Kidney epithelial cell (primary cell): ENCODE data around the gene SERPINA7. TPM values are rescaled to one million over a fixed set of nuclear protein-coding genes. Genes with fewer than 3 reads are reported as not detected.

Experiments
- DNase-seq: peaks from one replicate; pipeline ENCODE4 v3.0.0-alpha.2; 2010; ENCODE audit warnings: low read depth
- H3K27me3 ChIP-seq: 2 replicates; pipeline ENCODE4 v1.6.0; 2011; ENCODE audit warnings: low read length; ENCODE audit not compliant: control insufficient read depth, insufficient read depth
- H3K36me3 ChIP-seq: 2 replicates; pipeline ENCODE4 v1.5.1; 2011; ENCODE audit warnings: low read length; ENCODE audit not compliant: control insufficient read depth, insufficient read depth
- H3K4me3 ChIP-seq: 2 replicates; pipeline ENCODE4 v1.5.1; 2011; ENCODE audit warnings: low read depth, mild to moderate bottlenecking, control low read depth, low read length
- total RNA-seq: library from RNA; depleted of rRNA; stranded (reverse); fragments of >200 nt; gene quantifications from 2 replicates; pipeline ENCODE4 v1.2.3, GENCODE V29; 2015
- TF ChIP-seq, protein P1 (sequence below): IDR thresholded peaks from 2 replicates; pipeline ENCODE4 v1.5.1; 2011; ENCODE audit warnings: mild to moderate bottlenecking, moderate library complexity, low read length, control low read depth, inconsistent platforms; ENCODE audit not compliant: insufficient read depth, poor library complexity, severe bottlenecking

The SERPINA7 gene
- not detected in 2 replicates for total RNA-seq

- no peak for DNase-seq
- no peak within 1 kb of the TSS for H3K4me3 ChIP-seq
- TF ChIP-seq, protein P1, sequence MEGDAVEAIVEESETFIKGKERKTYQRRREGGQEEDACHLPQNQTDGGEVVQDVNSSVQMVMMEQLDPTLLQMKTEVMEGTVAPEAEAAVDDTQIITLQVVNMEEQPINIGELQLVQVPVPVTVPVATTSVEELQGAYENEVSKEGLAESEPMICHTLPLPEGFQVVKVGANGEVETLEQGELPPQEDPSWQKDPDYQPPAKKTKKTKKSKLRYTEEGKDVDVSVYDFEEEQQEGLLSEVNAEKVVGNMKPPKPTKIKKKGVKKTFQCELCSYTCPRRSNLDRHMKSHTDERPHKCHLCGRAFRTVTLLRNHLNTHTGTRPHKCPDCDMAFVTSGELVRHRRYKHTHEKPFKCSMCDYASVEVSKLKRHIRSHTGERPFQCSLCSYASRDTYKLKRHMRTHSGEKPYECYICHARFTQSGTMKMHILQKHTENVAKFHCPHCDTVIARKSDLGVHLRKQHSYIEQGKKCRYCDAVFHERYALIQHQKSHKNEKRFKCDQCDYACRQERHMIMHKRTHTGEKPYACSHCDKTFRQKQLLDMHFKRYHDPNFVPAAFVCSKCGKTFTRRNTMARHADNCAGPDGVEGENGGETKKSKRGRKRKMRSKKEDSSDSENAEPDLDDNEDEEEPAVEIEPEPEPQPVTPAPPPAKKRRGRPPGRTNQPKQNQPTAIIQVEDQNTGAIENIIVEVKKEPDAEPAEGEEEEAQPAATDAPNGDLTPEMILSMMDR: no peak
- no peaks in the 10 kb centered on the region for H3K36me3 ChIP-seq
- peaks cover 2% of the 10 kb centered on the region for H3K27me3 ChIP-seq
These were observed at the start of gene SERPINA7 for GRCh38 chrX:106038625-106039024. SERPINA7 (minus strand) TSS chrX:106038727; CDS start chrX:106037058, 1,669 bp downstream.

DNA sequence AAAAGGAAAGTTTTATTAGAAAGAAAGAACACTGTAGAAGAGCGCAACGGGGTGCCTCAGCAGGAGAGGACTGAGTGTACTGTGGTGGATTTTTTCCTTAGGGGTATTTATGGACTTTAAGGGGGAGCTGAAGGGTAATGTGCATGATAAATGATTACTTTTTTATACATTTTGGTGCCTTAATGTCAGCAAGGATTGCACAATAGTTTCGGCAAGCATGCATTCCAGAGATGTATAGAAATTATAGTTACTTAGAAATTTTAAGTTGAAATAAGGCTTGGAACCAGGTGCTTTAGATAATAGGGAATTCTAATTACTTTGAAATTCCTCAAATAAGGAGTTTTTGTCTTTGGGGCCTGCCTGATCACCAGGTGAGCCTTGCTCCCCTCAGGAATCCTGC lies 30.5 kb upstream of the SERPINA7 start:
- no peak for DNase-seq
- TF ChIP-seq, protein P1: no peak
- H3K36me3 ChIP-seq: no peaks in the 10 kb centered on the region
- no peaks in the 10 kb centered on the region for H3K27me3 ChIP-seq
- no peak overlapping the region for H3K4me3 ChIP-seq

DNA sequence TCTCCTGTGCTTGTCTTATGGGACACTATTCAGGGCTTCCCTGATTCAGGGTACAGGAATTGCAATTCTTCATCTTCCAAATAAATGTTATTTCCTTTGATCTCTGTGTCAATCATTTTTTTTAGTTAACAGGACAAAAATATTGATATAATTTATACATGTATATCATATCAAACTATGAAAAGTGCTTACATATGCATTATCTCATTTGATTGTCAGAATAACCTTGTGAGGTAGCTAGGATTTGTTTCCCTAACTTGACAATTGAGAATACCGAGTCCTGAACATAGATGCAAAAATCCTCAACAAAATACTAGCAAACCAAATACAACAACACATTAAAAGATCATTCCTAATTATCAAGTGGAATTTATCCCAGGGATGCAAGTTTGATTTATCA lies 11.5 kb upstream of the SERPINA7 start:
- H3K36me3 ChIP-seq: no peaks in the 10 kb centered on the region
- DNase-seq: no peak
- H3K27me3 ChIP-seq: no peaks in the 10 kb centered on the region
- no peak overlapping the region for H3K4me3 ChIP-seq
- TF ChIP-seq, protein P1: no peak

GRCh38 chrX:106042296-106042695 lies 3.8 kb upstream of the SERPINA7 start:
- H3K36me3 ChIP-seq: no peaks in the 10 kb centered on the region
- TF ChIP-seq, protein P1: no peak
- peaks cover 2% of the 10 kb centered on the region for H3K27me3 ChIP-seq
- no peak overlapping the region for H3K4me3 ChIP-seq
- DNase-seq: no peak

GRCh38 chrX:106040861-106041260 lies 2.3 kb upstream of the SERPINA7 start:
- no peak for DNase-seq
- Histone ChIP-seq H3K27me3 (peaks cover 2% of the 10 kb centered on the region), H3K36me3 (no peaks in the 10 kb centered on the region), H3K4me3 (no peak overlapping the region)
- TF ChIP-seq, protein P1: no peak

GRCh38 chrX:106039920-106040319 lies 1.4 kb upstream of the SERPINA7 start:
- Histone ChIP-seq H3K27me3 (peaks cover 2% of the 10 kb centered on the region), H3K36me3 (no peaks in the 10 kb centered on the region), H3K4me3 (no peak overlapping the region)
- TF ChIP-seq, protein P1: peak; percentile 48
- no peak for DNase-seq
